PFSK-1 (cell line): Measurements from ENCODE around the gene RINL.

ENCODE experiments used
- FOXP2 ChIP-seq: optimal IDR thresholded peaks from 2 replicates; pipeline ENCODE3; 2011; ENCODE audit warnings: borderline replicate concordance, control low read depth, inconsistent platforms; ENCODE audit not compliant: insufficient read depth; ENCODE audit errors: extremely low read length, extremely low read depth
- POLR2AphosphoS5 ChIP-seq: IDR thresholded peaks from 2 replicates; pipeline ENCODE4 v1.6.1; 2012; ENCODE audit warnings: low read depth, mild to moderate bottlenecking, control low read depth, low read length, moderate library complexity
- SIN3A ChIP-seq: IDR thresholded peaks from 2 replicates; pipeline ENCODE4 v1.6.1; 2012; ENCODE audit warnings: mild to moderate bottlenecking, low read length, moderate library complexity, borderline replicate concordance; ENCODE audit not compliant: insufficient read depth
- TAF1 ChIP-seq: IDR thresholded peaks from 2 replicates; pipeline ENCODE4 v1.6.1; 2012; ENCODE audit warnings: low read length, control low read depth, borderline replicate concordance; ENCODE audit not compliant: insufficient read depth
- TF ChIP-seq, protein P1 (sequence below), 2 experiments: IDR thresholded peaks; 2 replicates each; pipeline versions ENCODE4 v1.6.1 to v1.8.0; 2011 to 2012; ENCODE audit warnings: low read depth in 2 of 2, low read length in 2 of 2, control low read depth in 1 of 2, inconsistent platforms in 1 of 2, mild to moderate bottlenecking in 1 of 2, moderate library complexity in 1 of 2; ENCODE audit not compliant: insufficient read depth in 1 of 2

Gene RINL

DNA sequence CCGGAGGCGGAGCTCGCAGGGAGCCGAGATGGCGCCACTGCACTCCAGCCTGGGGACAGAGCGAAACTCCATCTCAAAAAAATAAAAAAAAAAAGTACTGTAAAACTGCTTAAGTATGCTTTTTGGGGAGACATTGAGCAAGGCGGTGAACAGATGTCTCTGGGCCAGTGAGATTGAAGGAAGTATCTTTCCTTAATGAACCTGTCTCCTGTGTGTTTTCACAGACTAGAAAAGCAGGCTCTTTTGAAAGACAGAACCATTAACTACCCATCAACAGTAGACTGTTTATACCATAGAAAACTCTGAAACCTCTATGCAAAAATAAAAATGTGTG lies 45.0 kb downstream of the RINL start:
- TF ChIP-seq TAF1 (no peak), POLR2AphosphoS5 (no peak), FOXP2 (no peak), SIN3A (no peak)
- TF ChIP-seq, protein P1, sequence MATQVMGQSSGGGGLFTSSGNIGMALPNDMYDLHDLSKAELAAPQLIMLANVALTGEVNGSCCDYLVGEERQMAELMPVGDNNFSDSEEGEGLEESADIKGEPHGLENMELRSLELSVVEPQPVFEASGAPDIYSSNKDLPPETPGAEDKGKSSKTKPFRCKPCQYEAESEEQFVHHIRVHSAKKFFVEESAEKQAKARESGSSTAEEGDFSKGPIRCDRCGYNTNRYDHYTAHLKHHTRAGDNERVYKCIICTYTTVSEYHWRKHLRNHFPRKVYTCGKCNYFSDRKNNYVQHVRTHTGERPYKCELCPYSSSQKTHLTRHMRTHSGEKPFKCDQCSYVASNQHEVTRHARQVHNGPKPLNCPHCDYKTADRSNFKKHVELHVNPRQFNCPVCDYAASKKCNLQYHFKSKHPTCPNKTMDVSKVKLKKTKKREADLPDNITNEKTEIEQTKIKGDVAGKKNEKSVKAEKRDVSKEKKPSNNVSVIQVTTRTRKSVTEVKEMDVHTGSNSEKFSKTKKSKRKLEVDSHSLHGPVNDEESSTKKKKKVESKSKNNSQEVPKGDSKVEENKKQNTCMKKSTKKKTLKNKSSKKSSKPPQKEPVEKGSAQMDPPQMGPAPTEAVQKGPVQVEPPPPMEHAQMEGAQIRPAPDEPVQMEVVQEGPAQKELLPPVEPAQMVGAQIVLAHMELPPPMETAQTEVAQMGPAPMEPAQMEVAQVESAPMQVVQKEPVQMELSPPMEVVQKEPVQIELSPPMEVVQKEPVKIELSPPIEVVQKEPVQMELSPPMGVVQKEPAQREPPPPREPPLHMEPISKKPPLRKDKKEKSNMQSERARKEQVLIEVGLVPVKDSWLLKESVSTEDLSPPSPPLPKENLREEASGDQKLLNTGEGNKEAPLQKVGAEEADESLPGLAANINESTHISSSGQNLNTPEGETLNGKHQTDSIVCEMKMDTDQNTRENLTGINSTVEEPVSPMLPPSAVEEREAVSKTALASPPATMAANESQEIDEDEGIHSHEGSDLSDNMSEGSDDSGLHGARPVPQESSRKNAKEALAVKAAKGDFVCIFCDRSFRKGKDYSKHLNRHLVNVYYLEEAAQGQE (IDR thresholded peaks at IDR 0.05; ENCODE audit: insufficient read depth in 1 of 2, low read depth in 2 of 2, low read length in 2 of 2) = no peak

- TF ChIP-seq SIN3A (no peak), POLR2AphosphoS5 (no peak; the same call in 1 of the 2 replicates), TAF1 (no peak), FOXP2 (no peak)
- TF ChIP-seq, protein P1 (IDR thresholded peaks at IDR 0.05; ENCODE audit: insufficient read depth in 1 of 2, low read depth in 2 of 2, low read length in 2 of 2) = no peak
Measured at GRCh38 chr19:38831142-38831605, 46.9 kb downstream of the RINL start.

- TF ChIP-seq, protein P1 (IDR thresholded peaks at IDR 0.05; ENCODE audit: insufficient read depth in 1 of 2, low read depth in 2 of 2, low read length in 2 of 2) = no peak
- TF ChIP-seq TAF1 = no peak
- no peak for TF ChIP-seq FOXP2
- TF ChIP-seq SIN3A = no peak
- TF ChIP-seq POLR2AphosphoS5 = no peak
Measured at GRCh38 chr19:38830039-38830733, 47.9 kb downstream of the RINL start.

DNA sequence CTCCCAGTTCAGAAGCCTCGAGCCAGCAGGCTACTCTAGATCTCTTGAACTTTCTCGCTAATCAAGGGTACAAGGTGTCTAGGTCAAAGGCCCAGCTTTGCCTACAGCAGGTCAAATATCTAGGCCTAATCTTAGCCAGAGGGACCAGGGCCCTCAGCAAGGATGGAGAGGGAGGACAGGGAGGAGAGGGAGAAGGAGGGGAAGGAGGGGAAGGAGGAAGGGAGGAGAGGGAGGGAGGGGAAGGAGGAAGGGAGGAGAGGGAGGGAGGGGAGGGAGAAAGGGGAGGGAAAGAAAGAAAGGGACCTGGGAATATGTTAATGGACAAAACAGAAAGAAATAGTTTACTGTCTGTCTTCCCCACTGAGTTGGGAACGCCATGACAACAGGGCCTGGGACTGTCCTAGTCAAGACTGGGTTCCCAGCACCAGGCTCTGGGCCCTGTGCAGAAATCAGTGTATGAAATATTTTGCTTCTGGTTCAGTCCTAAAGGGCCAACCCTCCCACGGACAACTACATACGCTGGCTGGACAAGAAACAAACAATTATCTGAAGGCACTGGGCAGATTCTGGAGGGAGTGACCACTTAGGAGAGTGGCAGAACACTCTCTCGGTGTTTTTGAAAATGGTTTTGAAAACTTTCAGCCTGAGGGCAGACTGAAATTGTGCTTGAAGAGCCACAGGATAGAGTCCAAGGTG lies 51.1 kb downstream of the RINL start:
- TF ChIP-seq TAF1 (no peak), FOXP2 (no peak), SIN3A (no peak), POLR2AphosphoS5 (no peak)
- TF ChIP-seq, protein P1 (IDR thresholded peaks at IDR 0.05; ENCODE audit: insufficient read depth in 1 of 2, low read depth in 2 of 2, low read length in 2 of 2) = no peak
